ENCODE measurements around the gene NKD2.

The NKD2 gene

DNA sequence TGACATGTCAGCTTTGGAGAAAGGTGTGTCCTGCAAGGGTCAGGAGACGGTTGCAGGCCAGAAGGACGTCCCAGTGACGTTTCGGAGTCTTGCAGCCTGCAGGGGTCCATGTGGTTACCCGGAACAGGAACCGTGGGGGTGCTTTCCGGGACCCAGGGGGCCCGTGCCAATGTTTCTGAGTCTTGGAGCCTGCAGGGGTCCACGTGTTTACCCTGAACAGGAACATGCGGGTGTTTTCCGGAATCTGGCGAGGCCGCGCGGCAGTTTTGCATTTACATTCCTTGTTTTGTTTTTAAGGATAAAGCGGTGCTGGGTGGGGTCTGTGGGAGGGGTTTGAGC is 30.6 kb downstream of the NKD2 start:
- H3K36me3 ChIP-seq: no peaks in the 10 kb centered on the region
- no peak for DNase-seq
- peaks cover 16% of the 10 kb centered on the region for H3K9me3 ChIP-seq (ENCODE audit: severe bottlenecking)
- TF ChIP-seq CTCF (IDR thresholded peaks at IDR 0.05; ENCODE audit: low read depth, low read length): no peak
- H3K27me3 ChIP-seq (ENCODE audit: insufficient read depth, low read depth, severe bottlenecking): no peaks in the 10 kb centered on the region
- H3K4me3 ChIP-seq (ENCODE audit: low read depth, low read length): no peak overlapping the region
- no peak overlapping the region for H3K27ac ChIP-seq

- Histone ChIP-seq H3K27ac (no peak overlapping the region), H3K9me3 (ENCODE audit: severe bottlenecking) (peaks cover 16% of the 10 kb centered on the region), H3K27me3 (ENCODE audit: insufficient read depth, low read depth, severe bottlenecking) (no peaks in the 10 kb centered on the region), H3K4me3 (ENCODE audit: low read depth, low read length) (no peak overlapping the region), H3K36me3 (no peaks in the 10 kb centered on the region)
- DNase-seq: no peak
- TF ChIP-seq CTCF (IDR thresholded peaks at IDR 0.05; ENCODE audit: low read depth, low read length): no peak
Observed at GRCh38 chr5:1039706-1040260, 31.2 kb downstream of the NKD2 start.

DNA sequence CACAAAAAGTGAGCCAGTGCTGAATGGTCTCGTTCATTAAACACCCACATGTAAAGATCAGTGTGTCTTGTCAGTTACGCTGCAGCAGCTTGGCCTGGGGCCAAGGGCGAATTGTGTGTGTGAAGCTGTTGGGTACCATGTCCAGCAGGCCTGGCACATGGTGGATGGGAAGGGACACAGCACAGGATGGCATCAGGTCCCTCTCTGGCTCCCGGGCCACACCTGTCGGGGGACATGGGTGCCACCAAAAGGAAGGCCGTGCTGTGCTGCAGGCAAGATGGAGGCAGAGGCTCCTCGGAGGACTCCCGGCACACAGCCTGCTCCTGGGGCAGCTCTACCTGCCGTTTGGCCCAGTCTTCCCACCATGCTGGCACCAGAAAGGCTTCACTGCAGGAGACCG is 32.0 kb downstream of the NKD2 start:
- no peak overlapping the region for H3K4me3 ChIP-seq (ENCODE audit: low read depth, low read length)
- DNase-seq: no peak
- TF ChIP-seq CTCF (IDR thresholded peaks at IDR 0.05; ENCODE audit: low read depth, low read length): no peak
- H3K9me3 ChIP-seq (ENCODE audit: severe bottlenecking): peaks cover 16% of the 10 kb centered on the region
- H3K36me3 ChIP-seq: no peaks in the 10 kb centered on the region
- H3K27me3 ChIP-seq (ENCODE audit: insufficient read depth, low read depth, severe bottlenecking): no peaks in the 10 kb centered on the region
- no peak overlapping the region for H3K27ac ChIP-seq

GRCh38 chr5:1041225-1042143 is 32.9 kb downstream of the NKD2 start:
- Histone ChIP-seq H3K9me3 (ENCODE audit: severe bottlenecking) (peaks cover 16% of the 10 kb centered on the region), H3K27me3 (ENCODE audit: insufficient read depth, low read depth, severe bottlenecking) (no peaks in the 10 kb centered on the region), H3K27ac (no peak overlapping the region), H3K4me3 (ENCODE audit: low read depth, low read length) (no peak overlapping the region), H3K36me3 (no peaks in the 10 kb centered on the region)
- TF ChIP-seq CTCF (IDR thresholded peaks at IDR 0.05; ENCODE audit: low read depth, low read length): no peak
- DNase-seq: no peak

DNA sequence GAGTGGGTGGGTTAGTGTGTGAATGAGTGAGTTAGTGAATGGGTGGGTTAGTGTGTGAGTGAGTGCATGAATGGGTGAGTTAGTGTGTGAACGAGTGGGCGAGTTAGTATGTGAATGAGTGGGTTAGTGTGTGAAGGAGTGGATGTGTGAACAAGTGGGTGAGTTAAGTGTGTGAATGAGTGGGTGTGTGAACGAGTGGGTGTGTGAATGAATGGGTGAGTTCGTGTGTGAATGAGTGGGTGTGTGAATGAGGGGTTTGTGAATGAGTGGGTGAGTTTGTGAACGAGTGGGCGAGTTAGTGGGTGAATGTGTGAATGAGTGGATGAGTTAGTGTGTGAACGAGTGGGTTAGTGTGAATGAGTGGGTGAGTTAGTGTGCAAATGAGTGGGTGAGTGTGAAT is 34.0 kb downstream of the NKD2 start:
- H3K27me3 ChIP-seq (ENCODE audit: insufficient read depth, low read depth, severe bottlenecking): no peaks in the 10 kb centered on the region
- no peak overlapping the region for H3K4me3 ChIP-seq (ENCODE audit: low read depth, low read length)
- no peak for DNase-seq
- no peak for TF ChIP-seq CTCF (IDR thresholded peaks at IDR 0.05; ENCODE audit: low read depth, low read length)
- no peaks in the 10 kb centered on the region for H3K36me3 ChIP-seq
- peaks cover 16% of the 10 kb centered on the region for H3K9me3 ChIP-seq (ENCODE audit: severe bottlenecking)
- H3K27ac ChIP-seq: no peak overlapping the region

Data from WERI-Rb-1 (cell line).